Trophoblast cell (in vitro differentiated cells and primary cell): ENCODE results near the gene NDUFA7.

Experiments used
- DNase-seq, 2 donors: peaks; one replicate each; pipeline ENCODE4 v3.0.0-alpha.2; 2016
- H2AFZ ChIP-seq: 2 replicates; pipeline ENCODE4 v1.6.1; 2013; ENCODE audit warnings: low read length, moderate library complexity, mild to moderate bottlenecking; ENCODE audit not compliant: insufficient read depth, poor library complexity
- H2AK5ac ChIP-seq: 2 replicates; pipeline ENCODE4 v1.6.1; 2013; ENCODE audit warnings: mild to moderate bottlenecking, low read length
- H2BK120ac ChIP-seq: 2 replicates; pipeline ENCODE4 v1.6.1; 2013; ENCODE audit warnings: low read length, mild to moderate bottlenecking, moderate library complexity; ENCODE audit not compliant: insufficient read depth, poor library complexity
- H2BK12ac ChIP-seq: 2 replicates; pipeline ENCODE4 v1.6.1; 2013; ENCODE audit warnings: mild to moderate bottlenecking, low read length, moderate library complexity
- H2BK5ac ChIP-seq: 2 replicates; pipeline ENCODE4 v1.6.1; 2013; ENCODE audit warnings: low read length, low read depth, moderate library complexity, mild to moderate bottlenecking; ENCODE audit not compliant: poor library complexity
- H3K14ac ChIP-seq: 2 replicates; pipeline ENCODE4 v1.6.1; 2013; ENCODE audit warnings: mild to moderate bottlenecking, low read length
- H3K18ac ChIP-seq: 2 replicates; pipeline ENCODE4 v1.6.1; 2013; ENCODE audit warnings: mild to moderate bottlenecking, low read length
- H3K23ac ChIP-seq: 2 replicates; pipeline ENCODE4 v1.6.1; 2013; ENCODE audit warnings: low read length
- H3K27ac ChIP-seq: 2 replicates; pipeline ENCODE4 v1.5.1; 2013; ENCODE audit warnings: low read depth, mild to moderate bottlenecking, inconsistent platforms, low read length, moderate library complexity
- H3K27me3 ChIP-seq: 2 replicates; pipeline ENCODE4 v1.6.1; 2013; ENCODE audit warnings: inconsistent platforms, mild to moderate bottlenecking, low read length, moderate library complexity; ENCODE audit not compliant: insufficient read depth
- H3K36me3 ChIP-seq, 2 experiments: 1 replicate in 1 of 2; 2 replicates in 1 of 2; pipeline ENCODE4 v1.6.1; 2013; ENCODE audit warnings: low read length in 2 of 2, mild to moderate bottlenecking in 2 of 2, moderate library complexity in 1 of 2; ENCODE audit not compliant: insufficient read depth in 2 of 2, control insufficient read depth in 1 of 2
- H3K4ac ChIP-seq: 2 replicates; pipeline ENCODE4 v1.6.1; 2013; ENCODE audit warnings: low read depth, mild to moderate bottlenecking, low read length, moderate library complexity
- H3K4me1 ChIP-seq, 2 experiments: 1 replicate in 1 of 2; 2 replicates in 1 of 2; pipeline ENCODE4 v1.6.1; 2013; ENCODE audit warnings: low read length in 2 of 2, mild to moderate bottlenecking in 2 of 2, moderate library complexity in 1 of 2; ENCODE audit not compliant: insufficient read depth in 2 of 2, control insufficient read depth in 1 of 2
- H3K4me2 ChIP-seq: 2 replicates; pipeline ENCODE4 v1.6.1; 2013; ENCODE audit warnings: inconsistent platforms, mild to moderate bottlenecking, low read length, moderate library complexity
- H3K4me3 ChIP-seq: 2 replicates; pipeline ENCODE4 v1.5.1; 2013; ENCODE audit warnings: mild to moderate bottlenecking, low read depth, low read length, inconsistent platforms
- H3K79me1 ChIP-seq: one replicate; pipeline ENCODE4 v1.6.1; 2013; ENCODE audit warnings: low read length
- H3K79me2 ChIP-seq: 2 replicates; pipeline ENCODE4 v1.6.1; 2013; ENCODE audit warnings: low read length, mild to moderate bottlenecking; ENCODE audit not compliant: control insufficient read depth, insufficient read depth, poor library complexity
- H3K9ac ChIP-seq: 2 replicates; pipeline ENCODE4 v1.6.1; 2013; ENCODE audit warnings: mild to moderate bottlenecking, low read length
- H3K9me3 ChIP-seq: 2 replicates; pipeline ENCODE4 v1.6.1; 2013; ENCODE audit warnings: low read depth, mild to moderate bottlenecking, control low read depth, inconsistent platforms, low read length; ENCODE audit not compliant: insufficient read depth
- H4K12ac ChIP-seq: 2 replicates; pipeline ENCODE4 v1.6.1; 2013; ENCODE audit warnings: low read depth, mild to moderate bottlenecking, low read length, moderate library complexity
- H4K8ac ChIP-seq: 2 replicates; pipeline ENCODE4 v1.6.1; 2013; ENCODE audit warnings: low read depth, mild to moderate bottlenecking, low read length, moderate library complexity
- H4K91ac ChIP-seq: one replicate; pipeline ENCODE4 v1.6.1; 2013; ENCODE audit warnings: low read depth, mild to moderate bottlenecking, low read length, moderate library complexity
- whole genome bisulfite sequencing: extraction: QIAGEN DNeasy Blood & Tissue Kit; methylation state at CpG from one replicate; pipeline ENCODE4 v1.1.7; 2013; ENCODE audit warnings: missing lambda C conversion rate; ENCODE audit not compliant: insufficient read length, insufficient coverage; ENCODE audit errors: extremely low coverage; 5-methylcytosine and 5-hydroxymethylcytosine counted together

Gene NDUFA7

GRCh38 chr19:8261881-8262280 lies 59.3 kb downstream of the NDUFA7 start:
- Histone ChIP-seq H3K4ac (no peak overlapping the region), H3K14ac (no peak overlapping the region), H3K4me2 (no peak overlapping the region), H3K23ac (no peak overlapping the region), H4K12ac (no peak overlapping the region), H3K27me3 (no peaks in the 10 kb centered on the region), H2BK5ac (no peak overlapping the region), H3K9me3 (no peaks in the 10 kb centered on the region), H2BK12ac (no peak overlapping the region), H4K91ac (no peak overlapping the region), H3K9ac (no peak overlapping the region), H3K4me3 (no peak overlapping the region), H2AK5ac (no peak overlapping the region), H3K79me1 (no peaks in the 10 kb centered on the region), H3K27ac (no peak overlapping the region), H4K8ac (no peak overlapping the region), H3K18ac (no peak overlapping the region), H3K4me1 (no peaks in the 10 kb centered on the region), H3K79me2 (no peaks in the 10 kb centered on the region), H2AFZ (no peak overlapping the region), H2BK120ac (no peak overlapping the region), H3K36me3 (no peaks in the 10 kb centered on the region)
- no CpG with 5 or more reads among the region's 14 CpGs for WGBS
- no peak for DNase-seq

GRCh38 chr19:8261347-8261746 lies 59.8 kb downstream of the NDUFA7 start:
- Histone ChIP-seq H3K9me3 (no peaks in the 10 kb centered on the region), H4K91ac (no peak overlapping the region), H2BK120ac (no peak overlapping the region), H3K4ac (no peak overlapping the region), H3K27ac (no peak overlapping the region), H3K9ac (no peak overlapping the region), H3K23ac (no peak overlapping the region), H3K4me3 (no peak overlapping the region), H3K14ac (no peak overlapping the region), H2AK5ac (no peak overlapping the region), H2BK5ac (no peak overlapping the region), H4K12ac (no peak overlapping the region), H4K8ac (no peak overlapping the region), H3K79me1 (no peaks in the 10 kb centered on the region), H3K36me3 (peaks cover 2% of the 10 kb centered on the region in 2 experiments), H3K4me2 (no peak overlapping the region), H2BK12ac (no peak overlapping the region), H3K4me1 (no peaks in the 10 kb centered on the region), H3K27me3 (no peaks in the 10 kb centered on the region), H3K18ac (no peak overlapping the region), H3K79me2 (no peaks in the 10 kb centered on the region), H2AFZ (no peak overlapping the region)
- WGBS: no CpG with 5 or more reads among the region's 9 CpGs
- DNase-seq: no peak
